IgD-negative memory B cell (primary cell): ENCODE measurements around the gene SLC15A5. TPM values are rescaled to one million over a fixed set of nuclear protein-coding genes. Genes with fewer than 3 reads are reported as not detected.
A peak's percentile ranks its signal among the peaks of the same experiment; 100 is the strongest.

ENCODE experiments used
- H3K27ac Mint-ChIP-seq, 3 donors: one replicate each; pipeline ENCODE4 v1.8.0; 2020 to 2022; ENCODE audit warnings: mild to moderate bottlenecking in 3 of 3, mixed read lengths in 3 of 3, moderate library complexity in 1 of 3
- H3K27me3 Mint-ChIP-seq: one replicate; pipeline ENCODE4 v1.8.0; 2021; ENCODE audit warnings: mixed read lengths
- H3K36me3 Mint-ChIP-seq: one replicate; pipeline ENCODE4 v1.8.0; 2020; ENCODE audit warnings: mild to moderate bottlenecking, mixed read lengths
- H3K4me1 Mint-ChIP-seq, 3 donors: one replicate each; pipeline ENCODE4 v1.8.0; 2020 to 2022; ENCODE audit warnings: mixed read lengths in 3 of 3, mild to moderate bottlenecking in 1 of 3
- H3K4me3 Mint-ChIP-seq, 4 donors: one replicate each; pipeline ENCODE4 v1.8.0; 2020 to 2022; ENCODE audit warnings: mild to moderate bottlenecking in 4 of 4, mixed read lengths in 4 of 4, moderate library complexity in 3 of 4
- H3K9me3 Mint-ChIP-seq, 3 donors: one replicate each; pipeline ENCODE4 v1.8.0; 2020 to 2021; ENCODE audit warnings: mixed read lengths in 3 of 3, mild to moderate bottlenecking in 1 of 3
- polyA plus RNA-seq: library from polyadenylated mRNA; unstranded; fragments of 300-500 nt; fragmentation: Illumina TruSeq; gene quantifications from one replicate; pipeline ENCODE4 v1.2.3, GENCODE V29; 2021

SLC15A5 gene
- polyA plus RNA-seq, 1 donor from 2014 or later: not detected

- Mint-ChIP-seq H3K4me3 (no peak overlapping the region), H3K9me3 (peaks cover 1 to 9% (median 2%) of the 10 kb centered on the region in 3 donors), H3K4me1 (no peaks in the 10 kb centered on the region), H3K27me3 (no peaks in the 10 kb centered on the region), H3K27ac (no peak overlapping the region), H3K36me3 (no peaks in the 10 kb centered on the region)
These were observed 8.1 kb upstream of the SLC15A5 start for GRCh38 chr12:16285586-16285985.

- no peaks in the 10 kb centered on the region for H3K27me3 Mint-ChIP-seq
- no peak overlapping the region for H3K4me3 Mint-ChIP-seq
These were observed 5.5 kb upstream of the SLC15A5 start for GRCh38 chr12:16282978-16283377.

GRCh38 chr12:16282081-16282480 lies 4.6 kb upstream of the SLC15A5 start:
- H3K4me3 Mint-ChIP-seq: no peak overlapping the region
- H3K4me1 Mint-ChIP-seq: no peaks in the 10 kb centered on the region
- H3K36me3 Mint-ChIP-seq: no peaks in the 10 kb centered on the region
- no peak overlapping the region for H3K27ac Mint-ChIP-seq
- H3K9me3 Mint-ChIP-seq: peaks cover 1 to 14% (median 2%) of the 10 kb centered on the region in 3 donors
- H3K27me3 Mint-ChIP-seq: no peaks in the 10 kb centered on the region

More at GRCh38 chr12:16282978-16283377, 5.5 kb upstream of the SLC15A5 start:
- Mint-ChIP-seq H3K9me3 (peaks cover 1 to 14% (median 2%) of the 10 kb centered on the region in 3 donors), H3K4me1 (no peaks in the 10 kb centered on the region), H3K27ac (peak overlapping the region in 1 of 3 donors; percentile 7), H3K36me3 (no peaks in the 10 kb centered on the region)

GRCh38 chr12:16281157-16281556 lies 3.7 kb upstream of the SLC15A5 start:
- H3K4me3 Mint-ChIP-seq: no peak overlapping the region
- H3K9me3 Mint-ChIP-seq: peaks cover 1 to 14% (median 2%) of the 10 kb centered on the region in 3 donors
- H3K27ac Mint-ChIP-seq: no peak overlapping the region
- no peaks in the 10 kb centered on the region for H3K27me3 Mint-ChIP-seq
- H3K4me1 Mint-ChIP-seq: no peaks in the 10 kb centered on the region
- no peaks in the 10 kb centered on the region for H3K36me3 Mint-ChIP-seq

GRCh38 chr12:16272222-16272621 lies 5.3 kb downstream of the SLC15A5 start:
- Mint-ChIP-seq H3K27ac (no peak overlapping the region), H3K27me3 (no peaks in the 10 kb centered on the region), H3K4me3 (no peak overlapping the region), H3K4me1 (no peaks in the 10 kb centered on the region), H3K9me3 (no peaks in the 10 kb centered on the region), H3K36me3 (no peaks in the 10 kb centered on the region)

- Mint-ChIP-seq H3K4me1 (no peaks in the 10 kb centered on the region), H3K4me3 (no peak overlapping the region), H3K27me3 (no peaks in the 10 kb centered on the region), H3K9me3 (no peaks in the 10 kb centered on the region), H3K36me3 (no peaks in the 10 kb centered on the region), H3K27ac (no peak overlapping the region)
These were observed 6.4 kb downstream of the SLC15A5 start for GRCh38 chr12:16271062-16271461.

GRCh38 chr12:16269946-16270345 lies 7.5 kb downstream of the SLC15A5 start:
- no peaks in the 10 kb centered on the region for H3K4me1 Mint-ChIP-seq
- H3K9me3 Mint-ChIP-seq: peaks cover 0 to 1% (median 0%) of the 10 kb centered on the region in 3 donors
- no peaks in the 10 kb centered on the region for H3K36me3 Mint-ChIP-seq
- H3K27me3 Mint-ChIP-seq: no peaks in the 10 kb centered on the region
- peak overlapping the region in 1 of 3 donors; percentile 19 for H3K27ac Mint-ChIP-seq
- no peak overlapping the region for H3K4me3 Mint-ChIP-seq

- H3K4me3 Mint-ChIP-seq: no peak overlapping the region
- H3K36me3 Mint-ChIP-seq: peaks cover 1% of the 10 kb centered on the region
- H3K27me3 Mint-ChIP-seq: no peaks in the 10 kb centered on the region
- peaks cover 0 to 4% (median 3%) of the 10 kb centered on the region in 3 donors for H3K9me3 Mint-ChIP-seq
- no peak overlapping the region for H3K27ac Mint-ChIP-seq
- H3K4me1 Mint-ChIP-seq: peaks cover 0 to 2% (median 0%) of the 10 kb centered on the region in 3 donors
These were observed 11.4 kb downstream of the SLC15A5 start for GRCh38 chr12:16266085-16266484.

GRCh38 chr12:16261944-16262475 lies 15.5 kb downstream of the SLC15A5 start:
- Mint-ChIP-seq H3K36me3 (peaks cover 1% of the 10 kb centered on the region), H3K4me1 (peaks cover 0 to 2% (median 0%) of the 10 kb centered on the region in 3 donors), H3K4me3 (no peak overlapping the region)

GRCh38 chr12:16260206-16260605 lies 17.3 kb downstream of the SLC15A5 start:
- Mint-ChIP-seq H3K36me3 (peaks cover 1% of the 10 kb centered on the region), H3K27me3 (no peaks in the 10 kb centered on the region), H3K27ac (no peak overlapping the region), H3K4me3 (no peak overlapping the region), H3K4me1 (peaks cover 0 to 2% (median 0%) of the 10 kb centered on the region in 3 donors), H3K9me3 (peaks cover 0 to 6% (median 4%) of the 10 kb centered on the region in 3 donors)

More at GRCh38 chr12:16261944-16262475, 15.5 kb downstream of the SLC15A5 start:
- H3K27ac Mint-ChIP-seq: no peak overlapping the region
- peaks cover 0 to 6% (median 4%) of the 10 kb centered on the region in 3 donors for H3K9me3 Mint-ChIP-seq
- no peaks in the 10 kb centered on the region for H3K27me3 Mint-ChIP-seq

- Mint-ChIP-seq H3K36me3 (no peaks in the 10 kb centered on the region), H3K9me3 (peaks cover 0 to 4% (median 2%) of the 10 kb centered on the region in 3 donors), H3K4me1 (peaks cover 0 to 2% (median 0%) of the 10 kb centered on the region in 3 donors), H3K27me3 (no peaks in the 10 kb centered on the region), H3K27ac (no peak overlapping the region), H3K4me3 (no peak overlapping the region)
These were observed 18.5 kb downstream of the SLC15A5 start for GRCh38 chr12:16258963-16259362.

- Mint-ChIP-seq H3K4me1 (no peaks in the 10 kb centered on the region), H3K27me3 (no peaks in the 10 kb centered on the region), H3K4me3 (no peak overlapping the region), H3K36me3 (no peaks in the 10 kb centered on the region), H3K27ac (no peak overlapping the region), H3K9me3 (peaks cover 0 to 5% (median 4%) of the 10 kb centered on the region in 3 donors)
These were observed 31.2 kb downstream of the SLC15A5 start for GRCh38 chr12:16246264-16246663.

GRCh38 chr12:16245209-16245608 lies 32.3 kb downstream of the SLC15A5 start:
- Mint-ChIP-seq H3K36me3 (no peaks in the 10 kb centered on the region), H3K4me3 (no peak overlapping the region)

GRCh38 chr12:16243487-16244412 lies 33.7 kb downstream of the SLC15A5 start:
- no peaks in the 10 kb centered on the region for H3K4me1 Mint-ChIP-seq
- H3K36me3 Mint-ChIP-seq: no peaks in the 10 kb centered on the region
- peaks cover 0 to 4% (median 4%) of the 10 kb centered on the region in 3 donors for H3K9me3 Mint-ChIP-seq
- no peak overlapping the region for H3K27ac Mint-ChIP-seq
- H3K4me3 Mint-ChIP-seq: no peak overlapping the region
- H3K27me3 Mint-ChIP-seq: no peaks in the 10 kb centered on the region

More at GRCh38 chr12:16245209-16245608, 32.3 kb downstream of the SLC15A5 start:
- Mint-ChIP-seq H3K4me1 (no peaks in the 10 kb centered on the region), H3K27ac (no peak overlapping the region), H3K27me3 (no peaks in the 10 kb centered on the region), H3K9me3 (peaks cover 0 to 4% (median 4%) of the 10 kb centered on the region in 3 donors)

- no peaks in the 10 kb centered on the region for H3K36me3 Mint-ChIP-seq
- H3K4me3 Mint-ChIP-seq: no peak overlapping the region
- peaks cover 0 to 6% (median 4%) of the 10 kb centered on the region in 3 donors for H3K9me3 Mint-ChIP-seq
- no peaks in the 10 kb centered on the region for H3K27me3 Mint-ChIP-seq
- no peak overlapping the region for H3K27ac Mint-ChIP-seq
- H3K4me1 Mint-ChIP-seq: no peaks in the 10 kb centered on the region
These were observed 36.1 kb downstream of the SLC15A5 start for GRCh38 chr12:16241346-16241745.
